K562 (cell line): ENCODE measurements around the gene DNAJB12. TPM values are rescaled to one million over a fixed set of nuclear protein-coding genes. Genes with fewer than 3 reads are reported as not detected.

Source experiments
- HLTF ChIP-seq: fragments of 450-650 bp; IDR thresholded peaks from 2 replicates; pipeline ENCODE4 v1.6.1; 2016
- PCBP1 ChIP-seq: fragments of 200-400 bp; formaldehyde crosslinking; IDR thresholded peaks from 2 replicates; pipeline ENCODE4 v1.6.1; 2018; ENCODE audit warnings: mild to moderate bottlenecking, low read depth, low read length; ENCODE audit not compliant: poor library complexity, severe bottlenecking
- PHF8 ChIP-seq: fragments of 200-600 bp; sonication (generic); IDR thresholded peaks from 2 replicates; pipeline ENCODE4 v1.6.1; 2012; ENCODE audit warnings: mixed run types, mild to moderate bottlenecking, inconsistent platforms, low read length, moderate library complexity, borderline replicate concordance
- RREB1 ChIP-seq: fragments of 250-450 bp; sonication (Bioruptor Pico); IDR thresholded peaks from 2 replicates; pipeline ENCODE4 v1.4.0; 2020
- SAFB2 ChIP-seq: fragments of 200-400 bp; formaldehyde crosslinking; IDR thresholded peaks from 2 replicates; pipeline ENCODE4 v1.6.1; 2018; ENCODE audit warnings: borderline replicate concordance, low read length, low read depth, moderate library complexity; ENCODE audit not compliant: severe bottlenecking
- SMAD4 ChIP-seq: fragments of 250-450 bp; sonication (Bioruptor Pico); conservative IDR thresholded peaks from 2 replicates; pipeline ENCODE4 v1.8.0; 2021; ENCODE audit warnings: inconsistent platforms, mild to moderate bottlenecking, moderate library complexity
- SREBF1 ChIP-seq: fragments of 150-350 bp; IDR thresholded peaks from 2 replicates; pipeline ENCODE4 v1.6.1; 2014; ENCODE audit warnings: antibody characterized with exemption, low read depth, low read length, borderline replicate concordance
- STAT5B ChIP-seq: fragments of 250-450 bp; sonication (Bioruptor Pico); IDR thresholded peaks from 2 replicates; pipeline ENCODE4 v1.8.0; 2021; ENCODE audit warnings: mild to moderate bottlenecking, inconsistent platforms
- ZBTB7A ChIP-seq: IDR thresholded peaks from 2 replicates; pipeline ENCODE4 v1.6.1; 2011; ENCODE audit warnings: low read depth, mild to moderate bottlenecking, low read length, moderate library complexity, borderline replicate concordance; ENCODE audit not compliant: control insufficient read depth
- ZNF274 ChIP-seq: IDR thresholded peaks from 2 replicates; pipeline ENCODE4 v1.6.1; 2011; ENCODE audit warnings: low read depth, mild to moderate bottlenecking, low read length, moderate library complexity, borderline replicate concordance
- ZNF707 ChIP-seq: fragments of 250-450 bp; sonication (Bioruptor Pico); conservative IDR thresholded peaks from 2 replicates; pipeline ENCODE4 v1.8.0; 2022; ENCODE audit warnings: inconsistent platforms, mild to moderate bottlenecking, moderate library complexity
- ZNF780A ChIP-seq: fragments of 250-450 bp; sonication (Bioruptor Pico); IDR thresholded peaks from 2 replicates; pipeline ENCODE4 v1.5.0; 2021; ENCODE audit warnings: mild to moderate bottlenecking
- polyA plus RNA-seq, 8 experiments: library from polyadenylated mRNA; depleted of rRNA in 4 of 8; stranded (reverse) in 5 of 8; unstranded in 3 of 8; fragments of >200 nt; fragmentation: Nextera tagmentation in 2 of 8; fragmentation: Illumina TruSeq in 1 of 8; extraction: Ambion mirVana in 2 of 8; extraction: Trizol in 1 of 8; gene quantifications; 2 replicates each; pipeline versions ENCODE4 v1.2.1 to v1.2.3, GENCODE V29; 2011 to 2014; ENCODE audit warnings: inconsistent platforms in 1 of 8, missing spikeins in 1 of 8
- total RNA-seq, 7 experiments: library from RNA; depleted of rRNA in 6 of 7; stranded (reverse); fragments of >200 nt in 6 of 7; fragmentation: Illumina TruSeq in 2 of 7; extraction: Trizol in 2 of 7; gene quantifications; 2 replicates each; pipeline versions ENCODE4 v1.2.1 to v1.2.3, GENCODE V29; 2011 to 2021; ENCODE audit warnings: low replicate concordance in 1 of 7
- TF ChIP-seq, protein P1 (sequence below): fragments of 250-450 bp; sonication (Bioruptor Pico); IDR thresholded peaks from 2 replicates; pipeline ENCODE4 v1.5.0; 2021; ENCODE audit warnings: mild to moderate bottlenecking, borderline replicate concordance

The DNAJB12 gene
- total and polyA plus RNA-seq, 9 of the 15 experiments (the other 6 are each of a cell fraction or from before 2014, with no cell fraction given), result 3.5 to 31.5 (median 20.3) TPM

GRCh38 chr10:72297281-72297804 lies 57.4 kb downstream of the DNAJB12 start (continued):
- TF ChIP-seq HLTF (no peak), PHF8 (no peak), PCBP1 (no peak), SMAD4 (peak; percentile 77), SAFB2 (no peak), STAT5B (CRISPR knock-in tag) (no peak), ZNF274 (no peak), ZBTB7A (peak; percentile 18), ZNF707 (CRISPR knock-in tag) (no peak), ZNF780A (no peak; the same call in 1 of the 2 replicates), SREBF1 (no peak), RREB1 (no peak; the same call in 1 of the 2 replicates)
- TF ChIP-seq, protein P1, sequence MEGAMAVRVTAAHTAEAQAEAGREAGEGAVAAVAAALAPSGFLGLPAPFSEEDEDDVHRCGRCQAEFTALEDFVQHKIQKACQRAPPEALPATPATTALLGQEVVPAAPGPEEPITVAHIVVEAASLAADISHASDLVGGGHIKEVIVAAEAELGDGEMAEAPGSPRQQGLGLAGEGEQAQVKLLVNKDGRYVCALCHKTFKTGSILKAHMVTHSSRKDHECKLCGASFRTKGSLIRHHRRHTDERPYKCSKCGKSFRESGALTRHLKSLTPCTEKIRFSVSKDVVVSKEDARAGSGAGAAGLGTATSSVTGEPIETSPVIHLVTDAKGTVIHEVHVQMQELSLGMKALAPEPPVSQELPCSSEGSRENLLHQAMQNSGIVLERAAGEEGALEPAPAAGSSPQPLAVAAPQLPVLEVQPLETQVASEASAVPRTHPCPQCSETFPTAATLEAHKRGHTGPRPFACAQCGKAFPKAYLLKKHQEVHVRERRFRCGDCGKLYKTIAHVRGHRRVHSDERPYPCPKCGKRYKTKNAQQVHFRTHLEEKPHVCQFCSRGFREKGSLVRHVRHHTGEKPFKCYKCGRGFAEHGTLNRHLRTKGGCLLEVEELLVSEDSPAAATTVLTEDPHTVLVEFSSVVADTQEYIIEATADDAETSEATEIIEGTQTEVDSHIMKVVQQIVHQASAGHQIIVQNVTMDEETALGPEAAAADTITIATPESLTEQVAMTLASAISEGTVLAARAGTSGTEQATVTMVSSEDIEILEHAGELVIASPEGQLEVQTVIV (CRISPR knock-in tag), result no peak
